HS-5 (cell line): ENCODE results near the gene SIK3.

ENCODE experiments used
- DNase-seq: peaks from one replicate; pipeline ENCODE4 v3.0.0-alpha.2; 2012; ENCODE audit warnings: low read depth

SIK3 gene

DNA sequence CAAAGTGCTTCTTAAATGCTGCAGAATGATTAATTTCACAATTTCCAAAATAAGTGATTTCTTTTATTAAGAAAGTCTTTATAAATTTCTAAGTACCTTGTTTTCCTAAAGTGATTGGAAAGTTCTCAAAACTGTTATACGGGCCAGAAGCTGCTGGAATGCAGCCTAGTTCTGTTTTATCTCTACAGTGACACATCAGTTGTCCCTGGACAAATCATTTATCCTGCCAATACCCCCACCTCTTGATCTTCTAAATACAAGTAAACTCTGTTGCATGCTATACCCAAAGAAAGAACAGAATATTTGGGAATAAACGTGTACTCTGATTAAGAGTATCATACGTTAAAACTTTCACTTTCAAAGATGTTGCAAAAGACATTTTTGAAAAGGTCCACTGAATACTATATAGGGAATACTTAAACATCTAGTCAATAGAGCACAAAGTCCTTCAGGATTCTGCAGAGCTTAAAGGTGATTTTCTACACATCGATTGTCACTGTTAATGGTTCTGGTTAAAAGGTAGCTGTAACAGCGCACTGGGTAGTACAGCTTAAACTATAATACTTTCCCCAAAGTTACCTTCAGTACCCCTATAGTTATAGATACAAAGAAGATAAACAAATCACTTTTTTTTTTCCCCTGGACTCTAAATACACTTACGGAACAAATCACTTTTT lies 168.7 kb downstream of the SIK3 start:
- no peak for DNase-seq

DNA sequence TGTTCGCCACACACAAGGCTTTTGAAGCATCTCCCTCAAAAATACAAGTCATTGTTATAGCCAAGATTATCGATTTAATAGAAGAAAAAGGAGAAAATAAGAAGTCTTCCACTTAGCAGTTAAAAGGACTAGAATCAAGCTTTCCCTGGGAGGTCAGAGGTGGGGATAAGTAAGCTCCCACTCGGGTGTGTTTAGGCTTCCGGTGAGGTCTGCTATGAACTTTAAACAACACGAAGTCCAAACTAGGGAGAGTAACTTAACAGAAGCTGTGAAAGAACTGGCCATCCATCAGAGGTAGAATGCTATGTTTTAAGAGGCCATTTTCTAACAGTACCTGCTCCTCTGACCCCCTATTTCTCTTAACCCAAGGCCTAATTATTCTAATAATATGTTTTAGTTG lies 169.4 kb downstream of the SIK3 start:
- no peak for DNase-seq

DNA sequence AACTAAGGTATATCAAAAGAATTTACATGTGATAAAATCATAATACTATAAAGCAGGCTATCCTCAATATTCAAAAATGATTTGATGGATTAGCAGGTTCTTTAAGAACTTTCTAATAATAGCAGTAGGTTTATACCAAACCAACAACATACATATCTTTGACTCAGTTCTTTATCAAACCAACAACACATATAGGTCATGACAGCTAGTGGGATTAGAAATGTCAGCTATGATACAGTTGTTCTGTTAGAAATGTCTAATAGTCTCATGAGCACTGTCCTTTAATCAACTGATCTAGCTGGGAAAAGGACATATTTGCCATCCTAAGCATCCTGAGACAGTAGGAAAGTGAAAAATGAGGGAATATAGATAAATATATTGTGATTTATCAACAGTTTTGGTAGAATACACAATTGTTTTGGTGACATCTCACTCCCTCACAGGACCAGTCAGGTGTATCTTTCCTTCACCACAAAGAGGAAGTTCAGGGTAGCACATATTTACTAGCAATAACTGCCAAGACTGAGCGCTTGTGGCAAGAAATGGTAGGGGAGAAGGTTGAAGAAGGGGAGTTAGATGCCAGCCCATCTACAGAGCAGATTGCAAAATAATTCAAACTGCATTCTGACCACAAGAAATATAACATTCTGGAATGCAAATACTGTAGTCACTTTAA lies 170.0 kb downstream of the SIK3 start:
- no peak for DNase-seq

DNA sequence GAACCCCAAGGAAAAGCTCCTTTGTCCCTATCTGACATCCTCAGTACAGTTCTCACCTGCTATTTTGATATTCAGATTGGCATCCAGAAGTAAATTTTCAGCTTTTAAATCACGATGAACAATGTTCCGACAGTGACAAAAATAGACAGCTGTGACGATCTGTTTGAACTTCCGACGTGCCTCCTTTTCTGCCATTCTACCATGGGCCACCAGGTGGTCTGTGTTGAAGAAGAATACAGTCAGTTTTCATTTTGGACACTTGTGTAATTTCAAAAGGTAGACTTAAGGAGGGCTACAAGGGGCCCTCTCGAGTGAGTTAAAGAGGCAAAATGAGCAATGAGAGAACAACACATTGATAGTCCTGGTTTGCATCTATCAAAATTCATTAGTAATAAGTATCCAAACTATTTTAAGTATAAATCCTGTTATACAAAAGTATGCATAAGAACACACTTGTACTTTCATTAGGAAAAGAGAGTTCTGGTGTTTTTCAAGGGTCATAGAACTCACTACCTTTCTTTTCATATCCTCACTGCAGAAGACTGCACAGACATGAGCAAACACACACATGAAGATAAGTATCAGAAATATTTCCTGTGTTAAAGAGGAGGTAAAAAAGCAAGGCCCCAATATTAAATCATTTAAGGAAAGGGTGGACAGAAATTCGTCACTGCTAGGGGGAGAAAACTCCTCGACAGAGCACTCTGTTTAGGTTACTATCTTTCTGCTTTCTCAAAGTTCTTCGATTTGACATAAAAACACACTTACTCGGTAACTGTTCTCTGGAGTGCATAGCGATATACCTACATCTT lies 170.9 kb downstream of the SIK3 start:
- no peak for DNase-seq

DNA sequence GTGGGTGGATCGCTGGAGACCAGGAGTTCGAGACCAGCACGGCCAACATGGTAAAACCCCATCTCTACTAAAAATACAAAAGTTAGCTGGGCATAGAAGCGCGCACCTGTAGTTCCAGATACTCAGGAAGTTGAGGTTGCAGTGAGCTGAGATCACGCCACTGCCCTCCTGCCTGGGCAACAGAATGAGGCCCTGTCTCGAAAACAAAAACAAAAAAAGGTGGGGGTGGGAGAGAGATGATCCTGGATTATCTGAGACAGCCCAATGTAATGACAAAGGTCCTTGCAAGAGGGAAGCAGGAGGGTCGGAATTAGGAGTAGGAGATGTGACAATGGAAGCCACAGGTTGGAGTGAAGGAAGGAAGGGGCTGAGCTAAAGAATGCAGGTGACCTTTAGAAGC lies 173.2 kb downstream of the SIK3 start:
- DNase-seq: no peak

DNA sequence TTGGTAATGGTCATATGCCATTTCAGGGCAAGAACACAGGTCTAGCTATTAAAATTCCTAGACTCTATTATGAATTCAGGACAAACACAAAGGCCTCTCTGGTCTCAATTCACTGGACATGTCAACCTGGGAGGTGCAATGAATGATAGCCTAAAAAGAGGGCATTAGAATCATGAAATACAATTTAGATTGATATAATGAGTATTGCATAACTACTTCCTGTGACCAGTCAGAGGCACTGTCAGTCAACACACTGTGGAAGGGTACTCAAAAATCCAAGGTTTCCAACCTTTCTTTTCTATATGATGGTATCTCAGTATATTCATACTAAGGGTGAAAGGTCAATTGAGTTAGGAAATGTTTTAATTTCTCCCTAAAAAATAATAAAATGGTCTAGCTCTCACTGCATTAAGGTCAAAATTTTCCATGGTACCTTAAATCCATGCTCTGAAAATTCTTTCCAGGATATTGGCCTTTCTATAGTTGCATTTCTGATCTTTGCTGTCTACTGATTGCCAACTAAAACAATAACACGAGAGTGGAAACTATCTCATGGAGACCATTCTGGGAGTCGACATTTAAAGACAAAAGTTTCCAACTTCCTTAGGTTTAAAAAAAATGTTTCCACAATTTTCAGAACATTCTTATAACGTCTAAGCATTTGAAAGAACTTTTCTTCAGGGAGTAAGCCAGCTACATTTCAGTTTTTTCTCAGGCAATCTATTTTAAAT lies 179.1 kb downstream of the SIK3 start:
- DNase-seq: no peak

DNA sequence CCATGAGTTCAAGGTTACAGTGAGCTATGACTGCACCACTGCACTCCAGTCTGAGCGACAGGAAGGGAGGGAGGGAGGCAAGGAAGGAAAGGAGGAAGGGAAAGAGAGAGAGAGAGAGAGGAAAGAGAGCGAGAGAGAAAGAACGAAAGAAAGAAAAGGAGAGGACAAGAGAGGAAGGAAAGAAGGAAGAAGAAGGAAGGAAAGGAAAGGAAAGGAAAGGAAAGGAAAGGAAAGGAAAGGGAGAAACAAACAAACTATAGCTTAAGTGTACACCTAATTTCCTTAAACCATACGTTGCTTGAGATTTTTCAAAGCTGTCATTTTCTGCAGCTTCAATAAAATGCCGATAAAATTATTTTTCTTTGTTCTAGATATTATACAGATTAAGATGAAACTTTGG lies 180.6 kb downstream of the SIK3 start:
- no peak for DNase-seq

DNA sequence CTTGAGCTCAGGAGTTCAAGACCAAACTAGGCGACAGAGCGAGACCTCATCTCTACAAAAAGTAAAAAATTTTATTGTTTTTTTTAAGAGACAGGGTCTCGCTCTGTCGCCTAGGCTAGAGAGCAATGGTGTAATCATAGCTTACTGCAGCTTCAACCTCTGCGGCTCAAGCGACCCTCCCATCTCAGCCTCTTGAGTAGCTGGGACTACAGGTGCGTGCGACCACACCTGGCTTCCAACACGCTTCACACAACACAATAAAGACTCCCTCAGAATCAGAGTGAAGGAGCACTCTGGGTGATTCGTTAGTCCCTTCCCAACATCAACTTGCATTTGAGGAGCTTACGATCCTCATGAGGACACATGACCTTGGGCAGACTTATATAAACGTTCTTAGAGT lies 181.3 kb downstream of the SIK3 start:
- no peak for DNase-seq

DNA sequence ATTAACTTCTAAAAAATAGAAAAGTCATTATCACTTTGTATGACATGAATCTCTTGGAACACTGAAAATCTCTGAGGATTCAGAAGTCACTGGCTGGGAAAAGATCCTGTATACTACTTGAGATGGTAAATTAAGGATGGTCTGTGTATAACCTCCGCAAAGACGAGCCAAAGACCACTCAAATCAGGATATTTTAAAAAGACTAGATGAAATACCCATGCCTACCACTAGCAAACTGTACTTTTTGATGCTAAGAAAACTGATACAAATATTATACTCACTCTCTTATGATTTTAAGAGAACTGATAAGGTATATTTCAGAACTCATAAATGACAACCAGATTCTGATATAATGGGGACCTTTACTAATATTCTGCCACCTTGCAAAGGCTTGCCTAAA lies 182.2 kb downstream of the SIK3 start:
- DNase-seq: no peak

DNA sequence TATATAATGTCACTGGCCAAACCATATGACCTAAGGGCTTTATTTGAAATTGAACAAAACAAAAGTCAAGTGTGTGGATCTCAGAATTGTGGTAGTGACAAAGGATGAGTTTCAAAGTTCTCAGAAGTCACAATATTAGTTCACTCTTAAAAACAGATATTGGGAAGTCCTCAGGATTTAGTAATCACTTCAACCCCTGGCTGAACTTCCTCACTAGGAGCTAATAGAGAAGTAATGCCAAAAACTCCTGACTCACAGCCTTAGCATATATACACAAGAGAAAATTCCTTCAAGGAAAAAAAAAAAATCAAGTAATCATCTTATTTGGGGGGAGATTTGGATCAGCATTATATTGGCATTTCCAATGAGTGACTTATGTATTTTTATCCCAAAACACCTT lies 185.2 kb downstream of the SIK3 start:
- DNase-seq: peak; percentile 43

DNA sequence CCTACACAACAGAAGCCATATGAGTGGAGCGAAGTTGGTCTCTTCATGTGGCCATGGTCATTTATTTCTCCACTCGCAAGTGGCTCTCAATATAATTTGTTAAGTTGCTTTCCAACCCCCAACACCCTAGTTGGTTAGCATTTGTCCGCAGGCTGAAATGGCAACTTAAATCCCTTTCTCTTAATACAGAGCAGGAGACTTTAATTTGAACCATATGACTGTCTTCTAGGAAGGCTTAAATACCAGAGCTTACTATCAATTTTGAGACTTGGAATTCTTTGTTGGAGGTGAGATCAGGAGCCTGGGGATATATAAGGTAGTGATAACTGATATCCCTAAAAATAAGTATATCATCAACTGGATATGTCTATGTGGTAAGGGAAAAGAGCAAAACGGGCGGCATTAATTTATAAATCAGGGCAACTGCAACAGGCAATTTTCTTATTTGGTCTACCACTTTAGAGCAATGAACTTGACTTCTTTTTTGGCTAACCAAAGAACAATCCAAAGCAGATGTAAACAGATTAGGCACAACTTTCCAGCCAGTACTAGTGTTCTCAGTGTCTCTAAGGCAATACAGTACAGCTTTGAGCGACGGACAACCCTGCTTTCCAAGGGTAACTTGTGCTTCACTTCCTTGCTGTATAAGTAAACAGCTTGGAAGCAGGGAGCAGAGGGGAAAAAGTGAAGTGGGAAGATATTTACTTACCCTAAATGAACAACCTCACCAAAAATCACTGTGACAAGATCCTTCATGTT lies 186.1 kb downstream of the SIK3 start:
- DNase-seq: no peak

DNA sequence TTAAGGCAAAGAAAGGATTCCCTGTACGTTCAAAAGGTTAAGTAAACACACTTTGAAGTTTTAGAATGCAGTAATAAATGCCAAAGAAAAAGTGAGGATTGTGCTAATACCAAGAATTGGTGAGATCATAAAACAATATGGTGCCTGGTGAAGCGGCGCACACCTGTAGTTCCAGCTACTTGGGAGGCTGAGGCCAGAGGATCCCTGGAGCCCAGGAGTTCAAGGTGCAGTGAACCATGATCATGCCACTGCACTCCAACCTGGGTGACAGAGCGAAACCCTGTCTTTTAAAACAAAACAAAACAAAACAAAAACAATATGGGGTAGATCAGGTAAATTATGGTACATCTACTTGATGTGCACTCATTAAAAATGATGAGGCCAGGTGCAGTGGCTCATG lies 187.4 kb downstream of the SIK3 start:
- no peak for DNase-seq

DNA sequence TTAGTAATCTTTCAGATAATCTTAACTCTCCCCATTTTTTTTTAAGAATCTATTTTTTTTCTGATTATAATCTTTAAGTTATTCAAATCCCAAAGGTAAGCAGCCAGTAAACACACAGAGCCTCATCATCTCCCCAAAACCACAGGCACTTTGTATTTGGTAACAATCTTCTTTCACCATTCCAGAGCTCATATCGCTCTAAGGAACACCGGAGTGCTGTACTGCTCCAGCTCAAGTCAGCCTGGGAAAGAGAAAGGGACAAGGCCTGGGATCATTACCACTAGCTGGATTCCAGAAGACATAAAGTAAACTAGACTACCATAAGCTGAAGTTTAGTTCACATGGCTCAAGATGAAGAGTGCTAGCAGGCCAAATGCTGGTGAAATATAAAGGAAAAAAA lies 187.8 kb downstream of the SIK3 start:
- DNase-seq: no peak

DNA sequence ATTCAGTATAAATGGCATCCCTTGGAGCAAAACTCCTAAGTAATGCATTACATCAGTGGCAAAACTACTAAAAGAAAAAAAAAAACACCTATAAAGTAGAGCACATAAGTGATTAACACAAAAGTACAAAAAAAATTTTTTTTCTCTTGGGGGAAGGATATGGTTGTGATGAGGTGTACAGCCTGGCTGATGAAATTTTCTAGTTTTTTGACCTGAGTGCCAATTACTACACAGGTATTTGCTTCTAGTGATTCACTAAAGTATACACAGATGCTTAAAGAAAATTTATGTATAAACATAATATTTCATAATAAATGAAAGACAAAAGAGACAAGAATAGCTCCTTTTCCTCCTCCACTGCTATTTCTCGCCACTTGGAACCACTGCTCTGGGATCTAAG lies 189.0 kb downstream of the SIK3 start:
- DNase-seq: no peak

DNA sequence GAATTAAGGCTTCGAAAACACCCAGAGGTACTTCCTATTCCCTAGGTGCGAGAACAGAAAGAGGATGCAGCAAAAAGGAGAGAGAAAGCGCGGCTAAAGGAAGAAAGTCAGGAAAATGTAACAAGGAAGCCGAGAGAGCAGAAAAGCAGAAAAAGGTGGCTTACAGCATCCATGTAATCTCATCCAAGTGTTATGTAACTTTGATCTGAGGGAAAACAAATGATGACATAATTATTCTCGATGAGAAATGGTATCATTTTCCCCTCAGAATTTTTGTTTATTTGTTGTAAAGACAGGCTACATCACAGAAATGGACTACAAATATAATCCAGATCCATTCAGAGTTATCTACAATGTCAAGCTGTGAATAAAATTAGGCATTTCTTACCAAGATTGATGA lies 191.7 kb downstream of the SIK3 start:
- no peak for DNase-seq

DNA sequence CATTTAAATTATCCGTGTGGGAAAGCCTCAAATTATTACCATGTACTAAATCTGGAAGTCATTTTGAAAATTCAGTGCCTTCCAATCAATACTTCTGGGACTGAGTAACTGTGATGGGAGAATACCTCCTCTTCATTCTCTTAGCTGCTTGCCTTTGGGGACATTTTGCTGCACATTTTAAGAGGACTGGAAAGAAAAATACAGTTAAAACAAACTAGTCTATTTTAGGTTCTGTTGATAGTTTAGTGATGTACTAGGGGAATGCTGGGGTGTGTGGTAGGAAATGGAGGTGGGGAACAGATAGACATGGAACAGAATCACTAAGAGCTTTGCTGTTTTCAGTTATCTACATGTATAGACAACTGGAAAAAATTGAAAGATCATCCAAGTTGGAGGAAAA lies 195.1 kb downstream of the SIK3 start:
- DNase-seq: no peak

DNA sequence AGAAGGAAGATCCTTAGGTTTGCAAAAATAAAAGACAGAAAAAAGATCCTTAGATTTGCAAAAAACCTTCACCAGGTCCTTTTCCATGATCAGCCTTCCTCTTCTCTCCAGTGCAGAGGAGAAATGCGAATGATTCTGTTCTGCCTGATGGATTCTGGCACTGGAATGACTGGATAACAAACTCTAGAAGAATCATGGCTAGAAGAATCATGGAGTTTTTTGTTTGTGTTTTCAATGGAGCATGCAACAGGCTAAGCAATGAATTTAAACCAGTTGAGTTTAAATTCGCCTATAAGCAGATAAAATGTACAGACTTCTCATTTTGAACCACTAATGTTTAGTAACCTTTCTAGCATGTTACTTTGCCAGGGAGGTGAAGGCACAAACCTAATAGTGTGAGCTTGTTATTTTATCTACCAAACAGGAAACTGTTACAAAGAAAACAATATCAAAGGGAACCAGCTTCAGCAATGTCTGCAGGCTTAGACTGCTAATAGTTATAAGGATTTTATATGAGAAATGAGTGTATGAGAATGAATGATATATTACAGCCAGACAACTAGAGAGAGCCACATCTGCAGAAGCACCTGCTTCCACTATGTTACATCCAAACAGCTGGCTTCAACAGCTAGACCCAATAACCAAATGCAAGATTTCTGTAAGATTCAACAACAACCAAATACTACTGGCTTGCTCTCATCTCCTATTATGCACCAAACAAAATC lies 196.1 kb downstream of the SIK3 start:
- no peak for DNase-seq

DNA sequence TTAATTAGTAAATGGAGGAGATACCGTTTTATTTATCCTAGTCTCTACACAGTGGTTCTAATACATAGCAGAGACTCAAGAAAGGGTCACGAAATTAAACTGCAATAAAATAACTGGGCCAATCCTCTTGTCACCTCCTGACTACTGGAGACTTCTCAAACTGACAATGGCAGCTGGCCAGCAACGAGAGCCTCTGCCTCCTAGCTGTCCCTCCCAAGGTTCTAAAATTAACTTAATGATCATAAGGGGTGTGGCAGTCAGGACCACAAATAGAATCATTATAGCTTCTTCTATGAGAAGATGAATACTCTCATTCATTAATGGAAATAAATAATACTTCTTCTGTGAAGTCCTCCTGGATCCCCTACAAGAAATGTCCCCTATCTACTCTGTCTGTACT lies 197.0 kb downstream of the SIK3 start:
- no peak for DNase-seq

DNA sequence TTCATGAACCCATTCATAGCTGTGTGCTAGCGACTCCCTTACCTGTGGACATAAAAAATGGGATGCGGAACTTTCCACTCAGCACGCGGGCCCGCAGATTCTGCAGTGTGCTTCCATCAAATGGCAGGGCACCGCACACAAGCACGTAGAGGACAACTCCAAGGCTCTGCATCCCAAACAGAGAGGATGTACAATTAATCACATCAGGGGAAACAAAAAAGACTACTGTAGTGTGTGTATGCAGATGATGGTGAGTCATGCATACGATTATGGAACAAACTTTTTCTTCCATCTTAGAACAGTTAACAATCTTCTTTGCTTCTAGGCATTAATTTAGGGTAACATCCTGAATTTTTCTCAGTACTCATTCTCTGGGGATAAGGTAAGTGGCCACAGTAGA lies 202.0 kb downstream of the SIK3 start:
- DNase-seq: no peak

DNA sequence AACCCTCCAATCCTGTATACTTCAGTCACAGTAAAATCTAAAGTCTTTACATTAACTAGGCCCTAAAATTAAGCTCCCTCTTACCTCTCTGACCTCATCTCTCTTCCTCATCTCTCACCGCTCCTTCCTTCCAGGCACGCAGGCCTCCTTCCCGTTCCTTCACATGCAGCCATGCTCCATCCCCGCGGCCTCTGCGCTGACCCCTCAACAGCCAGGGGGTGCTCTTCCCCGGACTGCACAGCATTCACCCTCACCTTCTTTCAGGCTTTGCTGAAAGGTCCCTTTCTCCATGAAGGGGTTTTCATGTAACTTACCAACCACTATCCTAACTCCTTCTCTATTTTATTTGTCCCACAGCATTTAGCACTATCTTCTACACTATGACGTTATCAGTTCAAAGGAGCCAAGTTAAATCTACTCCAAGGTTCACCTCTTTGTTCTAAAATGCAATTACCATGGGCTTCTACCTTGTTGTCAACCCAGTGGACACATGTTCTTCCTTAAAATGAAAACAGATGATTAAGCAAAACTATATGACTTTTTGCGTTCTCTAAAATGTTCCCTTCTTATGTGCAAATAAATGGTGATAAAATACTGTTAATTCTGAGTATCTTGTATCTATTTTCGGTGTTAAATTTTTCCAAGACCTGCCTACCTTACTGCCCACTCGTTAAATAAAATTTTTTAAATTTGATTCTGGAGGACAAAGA lies 203.0 kb downstream of the SIK3 start:
- no peak for DNase-seq

DNA sequence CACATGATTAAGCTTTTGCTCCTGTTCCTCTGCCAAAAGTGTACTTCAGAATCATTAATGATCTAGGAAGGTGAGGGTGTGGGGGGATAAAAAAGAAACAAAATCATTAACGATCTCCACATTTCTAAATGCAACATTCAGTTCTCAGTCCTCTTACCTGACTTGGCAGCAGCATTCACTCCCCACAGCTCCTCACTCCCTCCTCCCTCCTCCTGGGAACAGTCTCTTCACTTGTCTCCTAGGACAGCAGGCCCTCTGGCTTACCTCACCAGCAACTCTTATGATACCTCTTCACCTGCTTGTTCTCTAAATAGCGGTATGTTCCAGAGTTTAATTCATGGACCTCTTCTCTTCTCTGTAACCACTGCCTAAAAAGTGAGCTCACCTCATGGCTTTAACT lies 204.3 kb downstream of the SIK3 start:
- no peak for DNase-seq
